WI38 (cell line): Measurements from ENCODE around the gene CNIH2.

Experiments used
- H3K4me3 ChIP-seq: 2 replicates; pipeline ENCODE4 v1.5.1; 2011; ENCODE audit warnings: low read depth, mild to moderate bottlenecking, control low read depth, low read length
- TF ChIP-seq, protein P1 (sequence below): IDR thresholded peaks from 2 replicates; pipeline ENCODE4 v1.5.1; 2012; ENCODE audit warnings: low read depth, mild to moderate bottlenecking, control low read depth, low read length

CNIH2 gene

DNA sequence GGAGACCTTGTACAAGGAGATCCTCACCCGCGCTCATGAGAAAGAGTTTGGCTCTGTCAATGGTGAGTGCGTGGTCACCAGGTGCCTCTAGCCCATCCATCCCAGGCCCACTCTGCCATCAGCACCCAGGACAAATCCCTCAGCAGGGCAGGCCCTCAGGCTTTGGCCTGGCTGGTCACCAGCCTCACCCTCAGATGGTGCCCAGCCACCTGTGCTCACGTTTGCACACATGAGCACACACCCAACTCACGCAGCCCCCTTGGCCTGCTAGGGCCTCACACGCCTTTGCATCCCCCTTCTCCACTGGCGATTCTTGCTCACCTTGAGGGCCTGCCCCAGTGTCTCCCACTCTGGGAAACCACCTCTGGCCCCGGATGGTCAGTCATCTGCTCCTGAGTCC is 13.6 kb upstream of the CNIH2 start:
- H3K4me3 ChIP-seq, result no peak overlapping the region
- TF ChIP-seq, protein P1, sequence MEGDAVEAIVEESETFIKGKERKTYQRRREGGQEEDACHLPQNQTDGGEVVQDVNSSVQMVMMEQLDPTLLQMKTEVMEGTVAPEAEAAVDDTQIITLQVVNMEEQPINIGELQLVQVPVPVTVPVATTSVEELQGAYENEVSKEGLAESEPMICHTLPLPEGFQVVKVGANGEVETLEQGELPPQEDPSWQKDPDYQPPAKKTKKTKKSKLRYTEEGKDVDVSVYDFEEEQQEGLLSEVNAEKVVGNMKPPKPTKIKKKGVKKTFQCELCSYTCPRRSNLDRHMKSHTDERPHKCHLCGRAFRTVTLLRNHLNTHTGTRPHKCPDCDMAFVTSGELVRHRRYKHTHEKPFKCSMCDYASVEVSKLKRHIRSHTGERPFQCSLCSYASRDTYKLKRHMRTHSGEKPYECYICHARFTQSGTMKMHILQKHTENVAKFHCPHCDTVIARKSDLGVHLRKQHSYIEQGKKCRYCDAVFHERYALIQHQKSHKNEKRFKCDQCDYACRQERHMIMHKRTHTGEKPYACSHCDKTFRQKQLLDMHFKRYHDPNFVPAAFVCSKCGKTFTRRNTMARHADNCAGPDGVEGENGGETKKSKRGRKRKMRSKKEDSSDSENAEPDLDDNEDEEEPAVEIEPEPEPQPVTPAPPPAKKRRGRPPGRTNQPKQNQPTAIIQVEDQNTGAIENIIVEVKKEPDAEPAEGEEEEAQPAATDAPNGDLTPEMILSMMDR, result no peak

DNA sequence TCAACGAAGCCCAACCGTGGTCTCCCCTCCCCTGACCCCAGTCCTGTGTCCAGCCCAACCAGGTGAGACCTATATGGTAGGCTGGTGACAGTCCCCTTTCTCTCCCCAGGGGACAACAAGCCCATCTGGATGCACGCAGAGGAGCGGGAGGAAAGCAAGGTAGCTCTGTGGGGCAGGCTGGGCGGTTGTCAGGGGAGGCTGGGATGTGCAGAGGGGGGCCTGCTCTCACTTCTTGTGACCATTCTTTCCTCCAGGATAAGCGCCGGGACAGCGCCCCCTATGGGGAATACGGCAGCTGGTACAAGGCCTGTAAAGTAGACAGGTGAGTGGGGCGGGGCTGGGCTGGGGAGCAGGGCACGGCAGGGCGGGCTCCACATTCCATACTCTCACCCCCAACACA is 13.1 kb upstream of the CNIH2 start:
- TF ChIP-seq, protein P1, result no peak
- no peak overlapping the region for H3K4me3 ChIP-seq

DNA sequence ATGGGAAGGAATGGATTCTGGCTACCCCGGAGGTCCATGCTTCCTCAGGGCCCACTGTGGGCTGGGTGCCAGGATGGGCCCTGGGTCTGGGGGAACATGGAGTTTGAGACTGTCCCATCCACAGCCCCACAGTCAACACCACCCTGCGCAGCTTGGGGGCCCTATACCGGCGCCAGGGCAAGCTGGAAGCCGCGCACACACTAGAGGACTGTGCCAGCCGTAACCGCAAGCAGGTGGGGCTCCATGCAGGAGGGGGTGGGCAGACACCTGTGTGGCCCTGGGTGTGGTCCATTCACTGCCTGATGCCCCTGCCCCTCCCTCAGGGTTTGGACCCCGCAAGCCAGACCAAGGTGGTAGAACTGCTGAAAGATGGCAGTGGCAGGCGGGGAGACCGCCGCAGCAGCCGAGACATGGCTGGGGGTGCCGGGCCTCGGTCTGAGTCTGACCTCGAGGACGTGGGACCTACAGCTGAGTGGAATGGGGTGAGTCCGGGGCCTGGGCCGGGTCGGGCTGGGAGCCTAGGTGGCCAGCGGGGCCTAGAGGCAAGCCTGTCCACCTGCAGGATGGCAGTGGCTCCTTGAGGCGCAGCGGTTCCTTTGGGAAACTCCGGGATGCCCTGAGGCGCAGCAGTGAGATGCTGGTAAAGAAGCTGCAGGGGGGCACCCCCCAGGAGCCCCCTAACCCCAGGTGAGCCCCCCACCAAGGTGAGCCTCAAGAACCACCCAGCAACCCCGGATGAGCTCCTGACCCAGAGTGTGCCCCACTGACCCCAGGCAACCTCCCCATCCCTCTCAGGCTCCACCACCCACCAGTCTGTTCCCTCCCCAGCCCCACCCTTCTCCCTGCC is 12.2 kb upstream of the CNIH2 start:
- H3K4me3 ChIP-seq, result no peak overlapping the region
- TF ChIP-seq, protein P1, result no peak

DNA sequence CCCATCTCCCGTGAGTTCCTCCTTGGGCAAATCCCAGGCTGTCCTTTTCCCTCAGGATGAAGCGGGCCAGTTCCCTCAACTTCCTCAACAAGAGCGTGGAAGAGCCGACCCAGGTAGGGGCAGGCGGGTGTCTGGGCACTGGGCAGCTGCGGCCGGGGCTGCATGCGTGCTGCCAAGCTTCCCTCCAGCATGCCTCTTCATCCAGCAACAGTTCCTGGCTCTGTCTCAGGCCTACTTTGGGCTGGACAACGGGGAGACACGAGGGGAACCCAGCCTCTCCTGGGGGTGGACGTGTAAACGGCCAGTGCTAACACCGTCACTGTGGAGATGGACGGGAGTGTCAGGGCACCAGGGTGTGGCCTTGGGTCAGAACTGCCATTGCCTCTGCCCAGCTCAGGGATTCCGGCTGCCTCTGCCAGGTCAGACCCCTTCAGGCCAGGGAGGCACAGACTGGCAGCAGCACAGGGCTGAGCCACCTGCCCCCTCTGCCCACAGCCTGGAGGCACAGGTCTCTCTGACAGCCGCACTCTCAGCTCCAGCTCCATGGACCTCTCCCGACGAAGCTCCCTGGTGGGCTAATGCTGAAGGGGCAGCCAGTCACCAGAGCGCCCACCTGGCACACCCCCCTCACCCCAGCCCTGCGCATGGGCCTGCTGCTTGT is 11.5 kb upstream of the CNIH2 start:
- TF ChIP-seq, protein P1, result no peak
- peak overlapping the region; percentile 98 for H3K4me3 ChIP-seq

DNA sequence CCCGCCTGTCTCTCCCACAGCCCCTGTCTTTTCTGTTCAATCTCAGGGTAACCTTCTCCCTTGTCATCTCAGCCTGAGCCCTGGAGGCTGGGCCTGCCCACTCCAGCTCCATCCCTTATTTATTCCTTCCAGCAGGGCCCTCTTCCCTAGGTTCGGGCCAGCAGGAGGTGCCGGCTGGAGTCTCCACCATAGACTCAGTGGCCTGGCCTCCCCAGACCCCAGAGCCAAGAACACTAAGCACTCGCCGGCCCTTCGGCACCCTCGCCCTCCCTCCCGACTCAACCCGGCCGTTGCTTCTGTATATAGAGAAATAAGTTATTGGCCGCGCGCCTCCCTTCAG is 11.0 kb upstream of the CNIH2 start:
- TF ChIP-seq, protein P1, result no peak
- H3K4me3 ChIP-seq, result peak overlapping the region; percentile 98

DNA sequence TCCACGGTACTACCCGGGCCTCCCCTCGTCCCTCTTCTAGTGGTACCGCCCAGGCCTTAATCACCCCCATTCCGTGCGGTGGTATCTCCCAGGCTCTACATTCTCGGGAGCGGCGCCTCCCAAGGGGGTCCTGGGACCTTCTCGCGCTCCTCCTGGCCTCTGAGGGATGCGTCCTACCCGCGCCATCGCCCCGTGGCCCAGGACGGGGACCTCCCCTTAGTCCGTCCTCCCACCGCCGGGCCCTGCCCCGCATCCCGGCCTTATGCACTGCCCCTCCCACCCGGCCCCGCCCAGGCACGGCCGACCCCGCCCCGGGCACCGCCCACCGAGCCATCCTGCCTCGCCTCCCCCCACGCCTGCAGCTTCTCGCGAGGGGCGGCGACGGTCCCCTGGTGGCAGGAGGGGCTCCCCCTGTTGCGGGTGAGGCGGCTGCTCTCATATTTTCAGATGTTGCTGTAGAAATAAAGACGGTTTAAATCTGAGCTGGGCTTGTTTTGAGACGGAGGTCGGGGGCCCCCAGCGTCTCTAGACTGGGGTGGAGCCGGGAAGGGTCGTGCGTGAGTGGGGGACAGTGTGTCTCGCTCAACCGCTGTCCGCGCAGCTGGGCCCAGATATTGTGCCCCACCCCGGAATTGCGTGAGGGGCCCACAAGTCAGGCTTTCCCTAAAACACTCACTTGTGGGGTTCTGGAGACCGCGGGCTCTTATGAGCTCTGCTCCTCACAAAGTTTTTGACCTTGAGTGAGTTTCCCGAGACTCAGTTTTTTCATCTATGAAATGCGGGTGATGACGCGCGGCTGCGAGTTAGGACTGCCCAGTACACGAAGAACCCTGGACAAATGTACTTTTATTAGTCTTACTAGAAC is 10.4 kb upstream of the CNIH2 start:
- peak overlapping the region; percentile 98 for H3K4me3 ChIP-seq
- TF ChIP-seq, protein P1, result no peak
